ENCODE data around the gene HHATL. TPM values are rescaled to one million over a fixed set of nuclear protein-coding genes. Genes with fewer than 3 reads are reported as not detected.

The HHATL gene
- total RNA-seq, result not detected in 2 replicates
- long read RNA-seq, result 0 reads

- no peak for TF ChIP-seq CTCF (IDR thresholded peaks at IDR 0.05)
- H3K4me1 Mint-ChIP-seq (ENCODE audit: unreplicated experiment), result no peaks in the 10 kb centered on the region
- no peak within 1 kb of the TSS for H3K27ac Mint-ChIP-seq (ENCODE audit: unreplicated experiment)
- H3K9me3 Mint-ChIP-seq (ENCODE audit: unreplicated experiment), result no peaks in the 10 kb centered on the region
- no peak within 1 kb of the TSS for H3K4me3 Mint-ChIP-seq (ENCODE audit: unreplicated experiment)
- H3K36me3 Mint-ChIP-seq (ENCODE audit: unreplicated experiment), result no peaks in the 10 kb centered on the region
- peak; percentile 82 for DNase-seq (ENCODE audit: extremely low spot score, unreplicated experiment)
- H3K27me3 Mint-ChIP-seq (ENCODE audit: unreplicated experiment), result peaks cover 4% of the 10 kb centered on the region
Measured at GRCh38 chr3:42702066-42702951, at the start of gene HHATL. Gene HHATL, minus strand, starts transcription at chr3:42702798. Its CDS starts 1,972 bp downstream, at chr3:42700826.

GRCh38 chr3:42751609-42752008 lies 49.0 kb upstream of the HHATL start:
- H3K9me3 Mint-ChIP-seq (ENCODE audit: unreplicated experiment), result no peaks in the 10 kb centered on the region
- no peak overlapping the region for H3K27ac Mint-ChIP-seq (ENCODE audit: unreplicated experiment)
- no peak for DNase-seq (ENCODE audit: extremely low spot score, unreplicated experiment)
- no peak for TF ChIP-seq CTCF (IDR thresholded peaks at IDR 0.05)
- H3K4me3 Mint-ChIP-seq (ENCODE audit: unreplicated experiment), result no peak overlapping the region
- no peaks in the 10 kb centered on the region for H3K36me3 Mint-ChIP-seq (ENCODE audit: unreplicated experiment)
- H3K4me1 Mint-ChIP-seq (ENCODE audit: unreplicated experiment), result peaks cover 15% of the 10 kb centered on the region
- peaks cover 3% of the 10 kb centered on the region for H3K27me3 Mint-ChIP-seq (ENCODE audit: unreplicated experiment)

- no peak for DNase-seq (ENCODE audit: extremely low spot score, unreplicated experiment)
- H3K9me3 Mint-ChIP-seq (ENCODE audit: unreplicated experiment), result no peaks in the 10 kb centered on the region
- H3K4me3 Mint-ChIP-seq (ENCODE audit: unreplicated experiment), result no peak overlapping the region
- no peak overlapping the region for H3K27ac Mint-ChIP-seq (ENCODE audit: unreplicated experiment)
- H3K4me1 Mint-ChIP-seq (ENCODE audit: unreplicated experiment), result peaks cover 17% of the 10 kb centered on the region
- TF ChIP-seq CTCF (IDR thresholded peaks at IDR 0.05), result no peak
- no peaks in the 10 kb centered on the region for H3K36me3 Mint-ChIP-seq (ENCODE audit: unreplicated experiment)
- H3K27me3 Mint-ChIP-seq (ENCODE audit: unreplicated experiment), result peaks cover 3% of the 10 kb centered on the region
Measured at GRCh38 chr3:42750834-42751233, 48.2 kb upstream of the HHATL start.

GRCh38 chr3:42749753-42750231 lies 47.2 kb upstream of the HHATL start:
- Mint-ChIP-seq H3K36me3 (ENCODE audit: unreplicated experiment) (no peaks in the 10 kb centered on the region), H3K4me1 (ENCODE audit: unreplicated experiment) (peaks cover 17% of the 10 kb centered on the region), H3K9me3 (ENCODE audit: unreplicated experiment) (no peaks in the 10 kb centered on the region), H3K27me3 (ENCODE audit: unreplicated experiment) (no peaks in the 10 kb centered on the region), H3K27ac (ENCODE audit: unreplicated experiment) (peak overlapping the region; percentile 58), H3K4me3 (ENCODE audit: unreplicated experiment) (no peak overlapping the region)
- peak; percentile 52 for TF ChIP-seq CTCF (IDR thresholded peaks at IDR 0.05)
- DNase-seq (ENCODE audit: extremely low spot score, unreplicated experiment), result no peak

- no peaks in the 10 kb centered on the region for H3K36me3 Mint-ChIP-seq (ENCODE audit: unreplicated experiment)
- H3K27me3 Mint-ChIP-seq (ENCODE audit: unreplicated experiment), result no peaks in the 10 kb centered on the region
- no peak for DNase-seq (ENCODE audit: extremely low spot score, unreplicated experiment)
- peaks cover 17% of the 10 kb centered on the region for H3K4me1 Mint-ChIP-seq (ENCODE audit: unreplicated experiment)
- H3K27ac Mint-ChIP-seq (ENCODE audit: unreplicated experiment), result peak overlapping the region; percentile 58
- TF ChIP-seq CTCF (IDR thresholded peaks at IDR 0.05), result no peak
- no peaks in the 10 kb centered on the region for H3K9me3 Mint-ChIP-seq (ENCODE audit: unreplicated experiment)
- no peak overlapping the region for H3K4me3 Mint-ChIP-seq (ENCODE audit: unreplicated experiment)
Measured at GRCh38 chr3:42749025-42749752, 46.6 kb upstream of the HHATL start.

All from osteocyte (in vitro differentiated cells).